Activated naive CD4-positive, alpha-beta T cell treated with anti-CD3 and anti-CD28 coated beads, Interleukin-2, amount 50 U/mL, for 72 hours (primary cell): ENCODE measurements around the gene PARP11. TPM values are rescaled to one million over a fixed set of nuclear protein-coding genes. Genes with fewer than 3 reads are reported as not detected.

Experiments
- ATAC-seq, 2 donors: fragments of 150-1000 bp; cut with Tn5 transposase; 2 replicates each; pipeline ENCODE4 v1.10.0; 2021; ENCODE audit warnings: mild to moderate bottlenecking in 2 of 2, moderate library complexity in 2 of 2
- DNase-seq, 2 donors: peaks; one replicate each; pipeline ENCODE4 v3.0.0; 2021 to 2022; ENCODE audit warnings: low spot score in 2 of 2
- H3K27ac Mint-ChIP-seq, 2 donors: one replicate each; pipeline ENCODE4 v1.8.0; 2022; ENCODE audit warnings: mild to moderate bottlenecking in 2 of 2, mixed read lengths in 2 of 2
- H3K36me3 Mint-ChIP-seq, 2 donors: one replicate each; pipeline ENCODE4 v1.8.0; 2022; ENCODE audit warnings: mixed read lengths in 2 of 2
- H3K9me3 Mint-ChIP-seq, 2 donors: one replicate each; pipeline ENCODE4 v1.8.0; 2022; ENCODE audit warnings: mixed read lengths in 2 of 2
- total RNA-seq, 2 donors: library from RNA; stranded (reverse); gene quantifications; one replicate each; pipeline ENCODE4 v1.2.3, GENCODE V29; 2022

Gene PARP11
- total RNA-seq, 2 donors from 2014 or later = 25.2 to 30.2 TPM

GRCh38 chr12:3809357-3810015, 63.7 kb downstream of the PARP11 start:
- ATAC-seq = no peak
- H3K27ac Mint-ChIP-seq = no peak overlapping the region
- no peak for DNase-seq
- H3K9me3 Mint-ChIP-seq = no peaks in the 10 kb centered on the region
- H3K36me3 Mint-ChIP-seq = no peaks in the 10 kb centered on the region

DNA sequence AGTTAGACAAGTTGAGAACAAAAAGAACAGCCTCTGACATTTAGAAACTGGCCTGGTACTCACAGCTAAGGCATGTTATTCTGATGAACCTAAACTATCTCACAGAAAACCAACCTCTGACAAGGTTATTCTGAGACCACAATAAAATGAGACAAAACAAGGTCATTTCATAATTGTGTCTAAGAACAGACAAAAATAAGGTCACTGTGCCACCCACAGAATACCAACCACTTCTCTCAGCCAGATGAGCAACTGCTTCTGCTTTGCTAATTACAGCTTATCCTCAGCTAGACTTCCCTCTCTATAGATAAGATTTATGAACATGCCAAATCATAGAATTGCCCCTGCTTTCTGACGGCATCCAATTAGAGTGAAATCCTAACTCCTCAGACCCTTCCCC, 68.1 kb downstream of the PARP11 start:
- no peaks in the 10 kb centered on the region for H3K36me3 Mint-ChIP-seq
- no peaks in the 10 kb centered on the region for H3K9me3 Mint-ChIP-seq
- ATAC-seq (no peak), DNase-seq (no peak)
- H3K27ac Mint-ChIP-seq = no peak overlapping the region

GRCh38 chr12:3803865-3804472, 69.2 kb downstream of the PARP11 start:
- DNase-seq = peak; percentile 58
- no peaks in the 10 kb centered on the region for H3K9me3 Mint-ChIP-seq

DNA sequence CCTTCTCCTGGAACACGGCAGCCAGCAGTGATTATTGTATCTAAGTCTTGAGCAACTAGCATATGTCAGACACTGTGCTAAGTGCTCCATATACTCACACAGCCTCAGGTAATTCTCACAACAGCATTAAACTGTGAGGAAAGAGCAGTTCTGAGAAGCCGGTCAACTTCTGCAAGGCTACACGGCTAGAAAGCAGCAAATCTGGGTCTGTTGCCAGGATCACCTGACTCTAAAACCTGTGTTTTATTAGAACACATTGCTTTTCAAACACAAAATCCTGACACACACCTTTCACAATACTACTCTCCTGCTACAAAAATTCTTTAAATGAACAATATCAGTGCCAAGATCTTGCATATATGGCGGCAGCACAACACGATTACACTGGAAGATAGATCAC, 70.5 kb downstream of the PARP11 start:
- Mint-ChIP-seq H3K36me3 (no peaks in the 10 kb centered on the region), H3K27ac (no peak overlapping the region), H3K9me3 (no peaks in the 10 kb centered on the region)
- ATAC-seq = no peak
- no peak for DNase-seq

More at GRCh38 chr12:3803865-3804472, 69.2 kb downstream of the PARP11 start:
- ATAC-seq = peak; percentile 68 to 80
- Mint-ChIP-seq H3K27ac (no peak overlapping the region), H3K36me3 (no peaks in the 10 kb centered on the region)

- DNase-seq (no peak), ATAC-seq (no peak)
- Mint-ChIP-seq H3K9me3 (no peaks in the 10 kb centered on the region), H3K36me3 (no peaks in the 10 kb centered on the region), H3K27ac (peak overlapping the region in 1 of 2 donors; percentile 4)
Measured at GRCh38 chr12:3797531-3798048, 75.6 kb downstream of the PARP11 start.

GRCh38 chr12:3795492-3796133, 77.6 kb downstream of the PARP11 start:
- H3K9me3 Mint-ChIP-seq = no peaks in the 10 kb centered on the region
- ATAC-seq (no peak), DNase-seq (no peak)
- H3K27ac Mint-ChIP-seq = peak overlapping the region in 1 of 2 donors; percentile 65
- H3K36me3 Mint-ChIP-seq = no peaks in the 10 kb centered on the region

DNA sequence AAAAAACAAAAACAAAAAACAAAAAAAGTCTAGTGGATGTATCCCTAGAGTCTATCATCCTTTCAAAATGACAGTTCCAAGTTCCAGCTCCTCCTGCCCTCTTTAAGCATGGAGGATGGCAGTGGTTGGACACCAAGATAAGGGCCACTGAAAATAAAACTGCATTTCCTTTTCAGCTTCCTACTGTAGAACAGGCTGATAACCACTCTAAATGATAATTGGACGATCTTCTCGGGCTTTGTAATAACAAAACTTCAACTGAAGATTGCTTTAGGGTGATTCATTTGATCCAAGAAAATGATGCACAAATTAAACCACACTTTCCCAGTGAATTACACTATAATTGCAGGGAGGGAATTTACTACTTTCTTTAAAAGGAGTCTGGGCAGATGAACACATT, 78.1 kb downstream of the PARP11 start:
- no peak for ATAC-seq
- no peaks in the 10 kb centered on the region for H3K36me3 Mint-ChIP-seq

GRCh38 chr12:3792623-3793288, 80.4 kb downstream of the PARP11 start:
- no peaks in the 10 kb centered on the region for H3K9me3 Mint-ChIP-seq
- ATAC-seq = no peak
- no peak overlapping the region for H3K27ac Mint-ChIP-seq
- H3K36me3 Mint-ChIP-seq = peaks cover 9 to 10% of the 10 kb centered on the region in 2 donors
- no peak for DNase-seq

More for the DNA sequence above, 78.1 kb downstream of the PARP11 start:
- Mint-ChIP-seq H3K9me3 (no peaks in the 10 kb centered on the region), H3K27ac (peak overlapping the region in 1 of 2 donors; percentile 65)
- DNase-seq = no peak

DNA sequence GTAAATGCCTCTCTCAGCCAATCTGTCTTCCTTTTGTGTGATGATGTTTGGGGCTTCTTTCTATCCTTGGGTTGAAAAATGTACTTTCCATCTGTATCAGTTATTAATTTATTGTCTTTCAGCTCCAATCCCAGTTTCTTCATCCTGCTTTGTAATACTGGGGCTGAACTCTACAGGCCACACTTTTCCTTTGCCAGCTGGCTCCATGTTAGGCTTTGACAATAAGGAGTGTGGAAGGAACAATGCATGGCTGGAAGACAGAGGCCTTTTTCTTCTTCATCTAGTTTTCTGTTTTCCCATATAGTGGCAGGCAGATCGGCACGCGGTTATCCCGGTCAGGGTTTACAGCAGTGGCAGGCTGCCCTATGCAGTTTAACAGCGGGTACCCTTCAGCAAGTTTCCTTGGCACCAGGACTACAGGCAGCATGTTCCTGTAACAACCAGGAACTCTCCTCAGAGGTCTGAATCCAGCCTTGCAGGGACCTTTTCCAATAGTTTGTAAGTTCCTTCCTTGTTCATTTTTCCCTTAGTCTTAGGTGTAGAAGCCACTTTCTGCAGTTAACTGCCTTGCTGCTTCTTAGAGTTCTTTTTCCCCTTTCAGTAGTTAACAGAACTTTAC, 81.8 kb downstream of the PARP11 start:
- Mint-ChIP-seq H3K36me3 (peaks cover 15 to 24% of the 10 kb centered on the region in 2 donors), H3K27ac (no peak overlapping the region), H3K9me3 (peaks cover 0 to 2% of the 10 kb centered on the region in 2 donors)
- ATAC-seq = no peak
- no peak for DNase-seq

- no peak for DNase-seq
Measured at GRCh38 chr12:3790642-3791041, 82.6 kb downstream of the PARP11 start.

GRCh38 chr12:3789838-3790237, 83.4 kb downstream of the PARP11 start:
- ATAC-seq = no peak
- H3K9me3 Mint-ChIP-seq = peaks cover 0 to 6% of the 10 kb centered on the region in 2 donors
- H3K36me3 Mint-ChIP-seq = peaks cover 15 to 26% of the 10 kb centered on the region in 2 donors
- no peak for DNase-seq
- no peak overlapping the region for H3K27ac Mint-ChIP-seq

More at GRCh38 chr12:3790642-3791041, 82.6 kb downstream of the PARP11 start:
- Mint-ChIP-seq H3K9me3 (peaks cover 0 to 6% of the 10 kb centered on the region in 2 donors), H3K36me3 (peaks cover 15 to 26% of the 10 kb centered on the region in 2 donors), H3K27ac (no peak overlapping the region)
- ATAC-seq = no peak

- peak; percentile 40 to 58 for ATAC-seq
- DNase-seq = peak in 1 of 2 donors; percentile 28
- no peaks in the 10 kb centered on the region for H3K9me3 Mint-ChIP-seq
- H3K27ac Mint-ChIP-seq = no peak overlapping the region
- H3K36me3 Mint-ChIP-seq = no peaks in the 10 kb centered on the region
Measured at GRCh38 chr12:3777206-3777809, 95.9 kb downstream of the PARP11 start.

- H3K36me3 Mint-ChIP-seq = no peaks in the 10 kb centered on the region
- no peak overlapping the region for H3K27ac Mint-ChIP-seq
- peak in 1 of 2 donors; percentile 43 for ATAC-seq
- no peak for DNase-seq
- H3K9me3 Mint-ChIP-seq = no peaks in the 10 kb centered on the region
Measured at GRCh38 chr12:3775385-3776035, 97.7 kb downstream of the PARP11 start.

GRCh38 chr12:3772380-3772779, 100.8 kb downstream of the PARP11 start:
- no peaks in the 10 kb centered on the region for H3K9me3 Mint-ChIP-seq
- DNase-seq (no peak), ATAC-seq (no peak)
- no peak overlapping the region for H3K27ac Mint-ChIP-seq
- no peaks in the 10 kb centered on the region for H3K36me3 Mint-ChIP-seq

GRCh38 chr12:3771853-3772252, 101.3 kb downstream of the PARP11 start:
- H3K36me3 Mint-ChIP-seq = no peaks in the 10 kb centered on the region
- ATAC-seq (peak in 1 of 2 donors; percentile 34), DNase-seq (no peak)
- H3K27ac Mint-ChIP-seq = no peak overlapping the region
- no peaks in the 10 kb centered on the region for H3K9me3 Mint-ChIP-seq

DNA sequence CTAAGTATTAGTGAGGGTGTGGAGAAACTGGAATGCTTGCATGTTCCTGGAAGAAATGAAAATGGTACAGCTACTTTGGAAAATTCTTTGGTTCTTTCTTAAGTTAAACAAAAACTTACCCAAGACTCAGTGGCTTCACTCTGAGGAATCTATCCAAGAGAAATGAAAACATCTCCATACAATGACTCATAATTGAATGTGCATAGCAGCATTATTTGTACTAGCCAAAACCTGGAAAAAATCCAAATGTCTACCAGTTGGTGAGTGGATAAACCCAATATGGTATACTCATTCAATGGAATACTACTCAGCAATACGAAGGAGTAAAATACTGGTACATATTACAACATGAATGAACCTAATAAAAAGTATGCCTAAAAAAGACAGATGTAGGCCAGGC, 102.3 kb downstream of the PARP11 start:
- H3K36me3 Mint-ChIP-seq = no peaks in the 10 kb centered on the region
- DNase-seq = no peak
- no peak for ATAC-seq
- no peak overlapping the region for H3K27ac Mint-ChIP-seq
- no peaks in the 10 kb centered on the region for H3K9me3 Mint-ChIP-seq
